CD14-positive monocyte (primary cell): Measurements from ENCODE around the gene C2. TPM values are rescaled to one million over a fixed set of nuclear protein-coding genes. Genes with fewer than 3 reads are reported as not detected.

Source experiments
- DNase-seq, 3 donors: peaks; one replicate each; pipeline ENCODE4 v3.0.0-alpha.2; 2011 to 2022
- H2AFZ ChIP-seq: 2 replicates; pipeline ENCODE4 v1.6.0; 2012; ENCODE audit warnings: mild to moderate bottlenecking, low read depth, low read length, inconsistent platforms; ENCODE audit not compliant: insufficient read depth, poor library complexity, severe bottlenecking
- H3K27ac ChIP-seq, 2 donors: 1 replicate in 1 of 2; 2 replicates in 1 of 2; pipeline ENCODE4 v1.5.1; 2012 to 2013; ENCODE audit warnings: low read length in 2 of 2, control low read depth in 1 of 2, inconsistent platforms in 1 of 2, low read depth in 1 of 2, mild to moderate bottlenecking in 1 of 2
- H3K27me3 ChIP-seq, 2 donors: one replicate each; pipeline versions ENCODE4 v1.6.0 to v1.6.1; 2011 to 2013; ENCODE audit warnings: low read length in 2 of 2; ENCODE audit not compliant: control insufficient read depth in 2 of 2, insufficient read depth in 2 of 2
- H3K36me3 ChIP-seq, 2 donors: replicated peaks in 1 of 2; 1 replicate in 1 of 2; 2 replicates in 1 of 2; pipeline versions ENCODE4 v1.5.1 to v1.6.1; 2012 to 2013; ENCODE audit warnings: low read length in 2 of 2, control low read depth in 1 of 2, inconsistent platforms in 1 of 2, mild to moderate bottlenecking in 1 of 2; ENCODE audit not compliant: insufficient read depth in 2 of 2, control insufficient read depth in 1 of 2
- H3K4me1 ChIP-seq, 2 donors: 1 replicate in 1 of 2; 2 replicates in 1 of 2; pipeline versions ENCODE4 v1.5.1 to v1.6.1; 2012 to 2013; ENCODE audit warnings: low read length in 2 of 2, control low read depth in 1 of 2, inconsistent platforms in 1 of 2, mild to moderate bottlenecking in 1 of 2, moderate library complexity in 1 of 2; ENCODE audit not compliant: insufficient read depth in 2 of 2, control insufficient read depth in 1 of 2
- H3K4me2 ChIP-seq: replicated peaks from 2 replicates; pipeline ENCODE3; 2012; ENCODE audit warnings: low read length, moderate library complexity, mild to moderate bottlenecking; ENCODE audit not compliant: poor library complexity, severe bottlenecking; ENCODE audit errors: extremely low read depth
- H3K4me3 ChIP-seq, 3 experiments: fragments of 200-600 bp in 1 of 3; sonication (generic) in 1 of 3; replicated peaks in 1 of 3; 1 replicate in 2 of 3; 2 replicates in 1 of 3; pipeline ENCODE4 v1.5.1; 2011 to 2013; ENCODE audit warnings: low read length in 3 of 3, mild to moderate bottlenecking in 3 of 3, control low read depth in 2 of 3, low read depth in 2 of 3, inconsistent platforms in 1 of 3, moderate library complexity in 1 of 3
- H3K79me2 ChIP-seq: 2 replicates; pipeline ENCODE4 v1.6.0; 2012; ENCODE audit warnings: mild to moderate bottlenecking, control low read depth, inconsistent platforms, low read length, moderate library complexity; ENCODE audit not compliant: insufficient read depth
- H3K9ac ChIP-seq: 2 replicates; pipeline ENCODE4 v1.6.0; 2017; ENCODE audit warnings: low read length, mild to moderate bottlenecking; ENCODE audit not compliant: insufficient read depth, poor library complexity, severe bottlenecking
- H3K9me3 ChIP-seq, 2 donors: replicated peaks in 1 of 2; 1 replicate in 1 of 2; 2 replicates in 1 of 2; pipeline versions ENCODE4 v1.5.1 to v1.6.1; 2012 to 2013; ENCODE audit warnings: low read length in 2 of 2, control low read depth in 1 of 2; ENCODE audit not compliant: control insufficient read depth in 1 of 2, insufficient read depth in 1 of 2
- H4K20me1 ChIP-seq: 2 replicates; pipeline ENCODE4 v1.6.0; 2012; ENCODE audit warnings: mild to moderate bottlenecking, low read length, control low read depth, moderate library complexity; ENCODE audit not compliant: insufficient read depth
- H3K27ac Mint-ChIP-seq, 7 donors: one replicate each; pipeline ENCODE4 v1.8.0; 2020; ENCODE audit warnings: mild to moderate bottlenecking in 7 of 7, mixed read lengths in 7 of 7, moderate library complexity in 6 of 7, inconsistent platforms in 2 of 7
- H3K27me3 Mint-ChIP-seq, 3 donors: one replicate each; pipeline ENCODE4 v1.8.0; 2021 to 2022; ENCODE audit warnings: low read depth in 3 of 3, mild to moderate bottlenecking in 3 of 3, mixed read lengths in 3 of 3, moderate library complexity in 3 of 3, inconsistent platforms in 1 of 3
- H3K36me3 Mint-ChIP-seq, 2 donors: one replicate each; pipeline ENCODE4 v1.8.0; 2020; ENCODE audit warnings: mixed read lengths in 2 of 2, inconsistent platforms in 1 of 2, mild to moderate bottlenecking in 1 of 2
- H3K4me1 Mint-ChIP-seq: one replicate; pipeline ENCODE4 v1.8.0; 2020; ENCODE audit warnings: mild to moderate bottlenecking, mixed read lengths
- H3K4me3 Mint-ChIP-seq, 2 donors: one replicate each; pipeline ENCODE4 v1.8.0; 2020; ENCODE audit warnings: mild to moderate bottlenecking in 2 of 2, mixed read lengths in 2 of 2, moderate library complexity in 1 of 2
- H3K9me3 Mint-ChIP-seq, 7 donors: one replicate each; pipeline ENCODE4 v1.8.0; 2020 to 2022; ENCODE audit warnings: mixed read lengths in 7 of 7, mild to moderate bottlenecking in 6 of 7, moderate library complexity in 6 of 7, inconsistent platforms in 2 of 7
- CTCF ChIP-seq: fragments of 200-600 bp; IDR thresholded peaks from one replicate; pipeline ENCODE4 v1.8.0; 2022; ENCODE audit warnings: antibody characterized with exemption, mild to moderate bottlenecking
- WGBS: methylation state at CpG from one replicate; pipeline ENCODE4 v1.1.5; 2013; ENCODE audit warnings: missing lambda C conversion rate; ENCODE audit not compliant: insufficient coverage; 5-methylcytosine and 5-hydroxymethylcytosine counted together
- intact Hi-C, 2 donors: fragments of 100-400 bp; cut with micrococcal nuclease; formaldehyde crosslinking; loops; one replicate each; pipeline versions ENCODE4 v1.15.0 to v1.15.1; 2023
- polyA minus RNA-seq: library from RNA; depleted of rRNA, polyadenylated mRNA; stranded (reverse); fragments of >200 nt; gene quantifications from 2 replicates; pipeline ENCODE4 v1.2.3, GENCODE V29; 2012
- polyA plus RNA-seq, 3 donors: library from polyadenylated mRNA; depleted of rRNA in 1 of 3; unstranded in 2 of 3; stranded (reverse) in 1 of 3; fragments of 300-500 nt in 2 of 3; fragments of >200 nt in 1 of 3; fragmentation: Illumina TruSeq in 2 of 3; gene quantifications; 1 replicate in 2 of 3; 2 replicates in 1 of 3; pipeline ENCODE4 v1.2.3, GENCODE V29; 2012 to 2021
- total RNA-seq, 12 experiments: library from RNA in 1 of 12; stranded (reverse) in 1 of 12; fragments of 120-200 nt in 1 of 12; gene quantifications; one replicate each; pipeline ENCODE4 v1.2.4 and lab custom pipeline; 2013 to 2026; ENCODE audit warnings: mixed read lengths in 6 of 12, inconsistent platforms in 1 of 12

C2 gene
- total RNA-seq (2013): 16.4 TPM
- polyA plus RNA-seq (1 to 10 TPM; 5.4 to 7.2 (median 6.5) TPM), polyA minus RNA-seq (5.1 and 11.8 TPM in 2 replicates), total RNA-seq (lab: John Stamatoyannopoulos, UW) (0.82 to 2.2 (median 1.4) reads per million in 11 experiments)

GRCh38 chr6:31927242-31927862, at the start of gene C2:
Gene C2, plus strand, starts transcription at chr6:31927717. Its CDS starts 36 bp downstream, at chr6:31927753.
- peaks cover 26% of the 10 kb centered on the region for H3K4me1 Mint-ChIP-seq
- no peaks in the 10 kb centered on the region for H3K36me3 ChIP-seq
- peaks cover 4 to 31% of the 10 kb centered on the region in 2 donors for H3K4me1 ChIP-seq
- intact Hi-C loops: no loop called here
- H3K27me3 ChIP-seq: no peaks in the 10 kb centered on the region
- H3K27ac Mint-ChIP-seq: peak within 1 kb of the TSS in 3 of 7 donors; percentile 2 to 40 (median 10)
- peak within 1 kb of the TSS in 1 of 2 donors; percentile 48 for H3K27ac ChIP-seq
- H3K79me2 ChIP-seq: no peaks in the 10 kb centered on the region
- H3K9me3 ChIP-seq: no peaks in the 10 kb centered on the region
- WGBS: 100% methylated on average over 1 of the region's 11 CpGs
- no peak within 1 kb of the TSS for H3K9ac ChIP-seq
- H3K4me2 ChIP-seq: peak within 1 kb of the TSS; percentile 36
- no peaks in the 10 kb centered on the region for H3K36me3 Mint-ChIP-seq
- H2AFZ ChIP-seq: peak within 1 kb of the TSS; percentile 68
- peaks cover 0 to 3% (median 0%) of the 10 kb centered on the region in 7 donors for H3K9me3 Mint-ChIP-seq
- peak within 1 kb of the TSS; percentile 62 to 77 for H3K4me3 Mint-ChIP-seq
- H3K4me3 ChIP-seq: peak within 1 kb of the TSS in 1 of 3 experiments; percentile 51
- peaks cover 0 to 4% (median 2%) of the 10 kb centered on the region in 3 donors for H3K27me3 Mint-ChIP-seq
- no peak for DNase-seq
- no peaks in the 10 kb centered on the region for H4K20me1 ChIP-seq
- TF ChIP-seq CTCF: no peak

- Mint-ChIP-seq H3K4me3 (no peak overlapping the region), H3K27me3 (peaks cover 5 to 7% (median 7%) of the 10 kb centered on the region in 3 donors), H3K4me1 (no peaks in the 10 kb centered on the region), H3K9me3 (peaks cover 0 to 1% (median 0%) of the 10 kb centered on the region in 7 donors), H3K27ac (peak overlapping the region in 1 of 7 donors; percentile 27), H3K36me3 (peaks cover 37 to 43% of the 10 kb centered on the region in 2 donors)
- Histone ChIP-seq H3K36me3 (peaks cover 35 to 37% of the 10 kb centered on the region in 2 donors), H3K4me3 (no peak overlapping the region), H3K4me2 (no peak overlapping the region), H3K27ac (no peak overlapping the region), H3K27me3 (no peaks in the 10 kb centered on the region), H3K9me3 (no peaks in the 10 kb centered on the region), H3K79me2 (no peaks in the 10 kb centered on the region), H2AFZ (no peak overlapping the region), H3K9ac (no peak overlapping the region), H4K20me1 (no peaks in the 10 kb centered on the region), H3K4me1 (no peaks in the 10 kb centered on the region)
- TF ChIP-seq CTCF: no peak
- peak in 1 of 3 donors; percentile 5 for DNase-seq
- WGBS: 89% methylated on average over 3 of the region's 3 CpGs
- intact Hi-C loops: no loop called here
Measured at GRCh38 chr6:31878222-31878621, 49.3 kb upstream of the C2 start.
